ENCODE data around the gene ZNF175. TPM values are rescaled to one million over a fixed set of nuclear protein-coding genes. Genes with fewer than 3 reads are reported as not detected.

The ZNF175 gene
- polyA plus RNA-seq, 1 donor (not counting 4 experiments of a cell fraction or from before 2014, with no cell fraction given): 3.8 TPM

GRCh38 chr19:51641648-51642047 is 70.6 kb downstream of the ZNF175 start:
- Histone ChIP-seq H3K9ac (ENCODE audit: control insufficient read depth, extremely low read depth, insufficient read depth, low read length) (no peak overlapping the region), H3K4me3 (ENCODE audit: control insufficient read depth in 2 of 3, extremely low read depth in 1 of 3, insufficient read depth in 2 of 3, low read depth in 1 of 3, low read length in 3 of 3) (no peak overlapping the region), H3K27me3 (ENCODE audit: control insufficient read depth, extremely low read depth, insufficient read depth, low read length) (no peaks in the 10 kb centered on the region), H3K36me3 (ENCODE audit: control insufficient read depth in 2 of 2, extremely low read depth in 1 of 2, insufficient read depth in 2 of 2, low read length in 2 of 2) (no peaks in the 10 kb centered on the region), H3K4me1 (ENCODE audit: control insufficient read depth, extremely low read depth, insufficient read depth, low read length) (no peaks in the 10 kb centered on the region), H3K9me3 (ENCODE audit: control insufficient read depth, low read depth, low read length) (no peaks in the 10 kb centered on the region), H3K4me2 (ENCODE audit: control insufficient read depth, extremely low read depth, insufficient read depth, low read depth, low read length) (no peak overlapping the region), H3K9me1 (ENCODE audit: control insufficient read depth, extremely low read depth, insufficient read depth, low read length) (no peaks in the 10 kb centered on the region), H3K79me2 (ENCODE audit: control insufficient read depth, insufficient read depth, low read length) (no peaks in the 10 kb centered on the region), H3K27ac (ENCODE audit: control insufficient read depth, insufficient read depth, low read length) (no peak overlapping the region), H4K20me1 (ENCODE audit: control insufficient read depth, extremely low read depth, insufficient read depth, low read length) (no peaks in the 10 kb centered on the region), H2AFZ (ENCODE audit: control insufficient read depth, low read length) (no peak overlapping the region)
- no peak for TF ChIP-seq EZH2 (IDR thresholded peaks at IDR 0.05; ENCODE audit: low read length)
- TF ChIP-seq, protein P1, sequence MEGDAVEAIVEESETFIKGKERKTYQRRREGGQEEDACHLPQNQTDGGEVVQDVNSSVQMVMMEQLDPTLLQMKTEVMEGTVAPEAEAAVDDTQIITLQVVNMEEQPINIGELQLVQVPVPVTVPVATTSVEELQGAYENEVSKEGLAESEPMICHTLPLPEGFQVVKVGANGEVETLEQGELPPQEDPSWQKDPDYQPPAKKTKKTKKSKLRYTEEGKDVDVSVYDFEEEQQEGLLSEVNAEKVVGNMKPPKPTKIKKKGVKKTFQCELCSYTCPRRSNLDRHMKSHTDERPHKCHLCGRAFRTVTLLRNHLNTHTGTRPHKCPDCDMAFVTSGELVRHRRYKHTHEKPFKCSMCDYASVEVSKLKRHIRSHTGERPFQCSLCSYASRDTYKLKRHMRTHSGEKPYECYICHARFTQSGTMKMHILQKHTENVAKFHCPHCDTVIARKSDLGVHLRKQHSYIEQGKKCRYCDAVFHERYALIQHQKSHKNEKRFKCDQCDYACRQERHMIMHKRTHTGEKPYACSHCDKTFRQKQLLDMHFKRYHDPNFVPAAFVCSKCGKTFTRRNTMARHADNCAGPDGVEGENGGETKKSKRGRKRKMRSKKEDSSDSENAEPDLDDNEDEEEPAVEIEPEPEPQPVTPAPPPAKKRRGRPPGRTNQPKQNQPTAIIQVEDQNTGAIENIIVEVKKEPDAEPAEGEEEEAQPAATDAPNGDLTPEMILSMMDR (optimal IDR thresholded peaks at IDR 0.05 in 1 of 3, IDR thresholded peaks at IDR 0.05 in 1 of 3, conservative IDR thresholded peaks at IDR 0.05 in 1 of 3; ENCODE audit: extremely low read depth in 1 of 3, insufficient read depth in 2 of 3, low read length in 3 of 3): no peak
- FAIRE-seq: no peak
- dilution Hi-C loops (cut with MboI; ENCODE audit: extremely low pct_ligation_motif_present, low sequenced_read_pairs): no loop called here
- no peak for DNase-seq (ENCODE audit: low read depth, low spot score)

Other genes starting within 250 kb of the ZNF175 start
- gene VSIG10L, start 229.1 kb upstream of the ZNF175 start, polyA plus RNA-seq: 1.2 to 2.0 TPM (median 1.5 TPM) in 3 replicates
- 95.2 to 115 TPM (median 102 TPM) in 3 replicates for gene ETFB, start 204.9 kb upstream of the ZNF175 start, polyA plus RNA-seq
- 0.37 to 1.1 TPM in 2 of 3 replicates, not detected in the other for gene CLDND2, start 202.3 kb upstream of the ZNF175 start, polyA plus RNA-seq
- gene NKG7, start 198.6 kb upstream of the ZNF175 start, polyA plus RNA-seq: not detected in 3 replicates
- gene LIM2, start 183.3 kb upstream of the ZNF175 start, polyA plus RNA-seq: not detected in 3 replicates
- gene C19orf84, start 180.7 kb upstream of the ZNF175 start, polyA plus RNA-seq: not detected in 3 replicates
- not detected in 3 replicates for gene SIGLEC10, start 153.6 kb upstream of the ZNF175 start, polyA plus RNA-seq
- gene SIGLEC8, start 112.8 kb upstream of the ZNF175 start, polyA plus RNA-seq: not detected in 3 replicates
- not detected in 3 replicates for gene CEACAM18, start 92.7 kb upstream of the ZNF175 start, polyA plus RNA-seq
- not detected in 3 replicates for gene SIGLEC12, start 69.5 kb upstream of the ZNF175 start, polyA plus RNA-seq
- not detected in 3 replicates for gene SIGLEC6, start 39.6 kb upstream of the ZNF175 start, polyA plus RNA-seq
- not detected in 3 replicates for gene SIGLEC5, start 59.1 kb downstream of the ZNF175 start, polyA plus RNA-seq
- not detected in 3 replicates for gene SIGLEC14, start 75.5 kb downstream of the ZNF175 start, polyA plus RNA-seq
- 3.9 to 9.4 TPM (median 4.3 TPM) in 3 replicates for gene SPACA6, start 122.0 kb downstream of the ZNF175 start, polyA plus RNA-seq
- 0.33 to 5.0 TPM (median 0.56 TPM) in 3 replicates for gene HAS1, start 152.7 kb downstream of the ZNF175 start, polyA plus RNA-seq
- 2.4 to 7.7 TPM (median 3.0 TPM) in 3 replicates for gene FPR1, start 180.6 kb downstream of the ZNF175 start, polyA plus RNA-seq
- gene FPR2, start 189.9 kb downstream of the ZNF175 start, polyA plus RNA-seq: 0.03 to 0.06 TPM (median 0.05 TPM) in 3 replicates
- not detected in 3 replicates for gene FPR3, start 223.9 kb downstream of the ZNF175 start, polyA plus RNA-seq